ENCODE data around the gene ERCC2. TPM values are rescaled to one million over a fixed set of nuclear protein-coding genes. Genes with fewer than 3 reads are reported as not detected.

ERCC2 gene
- polyA plus RNA-seq, 1 donor (not counting 4 experiments of a cell fraction or from before 2014, with no cell fraction given): 27.6 TPM

DNA sequence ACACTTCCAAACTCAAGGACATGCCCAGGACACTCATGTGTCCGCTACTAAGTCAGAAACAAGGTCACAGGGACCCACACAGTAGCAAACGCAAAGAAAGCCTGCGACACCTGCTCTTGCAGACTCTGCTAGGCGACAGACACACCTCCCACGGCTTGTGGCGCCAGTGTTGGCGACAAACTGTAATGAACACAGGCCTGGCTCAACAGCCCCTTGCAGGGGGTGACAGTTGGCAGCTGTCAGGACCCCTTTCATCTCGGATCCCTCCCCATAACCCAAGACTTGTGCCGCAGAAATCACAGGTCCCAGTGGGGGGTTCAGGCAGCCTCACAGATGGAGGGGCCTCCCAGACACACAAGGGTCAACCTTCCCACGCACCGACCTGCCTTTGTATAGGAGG lies 48.1 kb downstream of the ERCC2 start:
- Histone ChIP-seq H2AFZ (ENCODE audit: control insufficient read depth, low read length) (no peak overlapping the region), H3K9me1 (ENCODE audit: control insufficient read depth, extremely low read depth, insufficient read depth, low read length) (no peaks in the 10 kb centered on the region), H3K27ac (ENCODE audit: control insufficient read depth, insufficient read depth, low read length) (no peak overlapping the region), H3K4me2 (ENCODE audit: control insufficient read depth, extremely low read depth, insufficient read depth, low read depth, low read length) (no peak overlapping the region), H3K79me2 (ENCODE audit: control insufficient read depth, insufficient read depth, low read length) (no peaks in the 10 kb centered on the region), H3K4me3 (ENCODE audit: control insufficient read depth in 2 of 3, extremely low read depth in 1 of 3, insufficient read depth in 2 of 3, low read depth in 1 of 3, low read length in 3 of 3) (no peak overlapping the region), H3K9me3 (ENCODE audit: control insufficient read depth, low read depth, low read length) (no peaks in the 10 kb centered on the region), H4K20me1 (ENCODE audit: control insufficient read depth, extremely low read depth, insufficient read depth, low read length) (no peaks in the 10 kb centered on the region), H3K36me3 (ENCODE audit: control insufficient read depth in 2 of 2, extremely low read depth in 1 of 2, insufficient read depth in 2 of 2, low read length in 2 of 2) (no peaks in the 10 kb centered on the region), H3K27me3 (ENCODE audit: control insufficient read depth, extremely low read depth, insufficient read depth, low read length) (peaks cover 10% of the 10 kb centered on the region), H3K9ac (ENCODE audit: control insufficient read depth, extremely low read depth, insufficient read depth, low read length) (no peak overlapping the region), H3K4me1 (ENCODE audit: control insufficient read depth, extremely low read depth, insufficient read depth, low read length) (no peaks in the 10 kb centered on the region)
- FAIRE-seq (no peak), DNase-seq (ENCODE audit: low read depth, low spot score) (no peak)
- no peak for TF ChIP-seq EZH2 (IDR thresholded peaks at IDR 0.05; ENCODE audit: low read length)
- TF ChIP-seq, protein P1, sequence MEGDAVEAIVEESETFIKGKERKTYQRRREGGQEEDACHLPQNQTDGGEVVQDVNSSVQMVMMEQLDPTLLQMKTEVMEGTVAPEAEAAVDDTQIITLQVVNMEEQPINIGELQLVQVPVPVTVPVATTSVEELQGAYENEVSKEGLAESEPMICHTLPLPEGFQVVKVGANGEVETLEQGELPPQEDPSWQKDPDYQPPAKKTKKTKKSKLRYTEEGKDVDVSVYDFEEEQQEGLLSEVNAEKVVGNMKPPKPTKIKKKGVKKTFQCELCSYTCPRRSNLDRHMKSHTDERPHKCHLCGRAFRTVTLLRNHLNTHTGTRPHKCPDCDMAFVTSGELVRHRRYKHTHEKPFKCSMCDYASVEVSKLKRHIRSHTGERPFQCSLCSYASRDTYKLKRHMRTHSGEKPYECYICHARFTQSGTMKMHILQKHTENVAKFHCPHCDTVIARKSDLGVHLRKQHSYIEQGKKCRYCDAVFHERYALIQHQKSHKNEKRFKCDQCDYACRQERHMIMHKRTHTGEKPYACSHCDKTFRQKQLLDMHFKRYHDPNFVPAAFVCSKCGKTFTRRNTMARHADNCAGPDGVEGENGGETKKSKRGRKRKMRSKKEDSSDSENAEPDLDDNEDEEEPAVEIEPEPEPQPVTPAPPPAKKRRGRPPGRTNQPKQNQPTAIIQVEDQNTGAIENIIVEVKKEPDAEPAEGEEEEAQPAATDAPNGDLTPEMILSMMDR (optimal IDR thresholded peaks at IDR 0.05 in 1 of 3, IDR thresholded peaks at IDR 0.05 in 1 of 3, conservative IDR thresholded peaks at IDR 0.05 in 1 of 3; ENCODE audit: extremely low read depth in 1 of 3, insufficient read depth in 2 of 3, low read length in 3 of 3): no peak
- dilution Hi-C loops (cut with MboI; ENCODE audit: extremely low pct_ligation_motif_present, low sequenced_read_pairs): no loop called here

DNA sequence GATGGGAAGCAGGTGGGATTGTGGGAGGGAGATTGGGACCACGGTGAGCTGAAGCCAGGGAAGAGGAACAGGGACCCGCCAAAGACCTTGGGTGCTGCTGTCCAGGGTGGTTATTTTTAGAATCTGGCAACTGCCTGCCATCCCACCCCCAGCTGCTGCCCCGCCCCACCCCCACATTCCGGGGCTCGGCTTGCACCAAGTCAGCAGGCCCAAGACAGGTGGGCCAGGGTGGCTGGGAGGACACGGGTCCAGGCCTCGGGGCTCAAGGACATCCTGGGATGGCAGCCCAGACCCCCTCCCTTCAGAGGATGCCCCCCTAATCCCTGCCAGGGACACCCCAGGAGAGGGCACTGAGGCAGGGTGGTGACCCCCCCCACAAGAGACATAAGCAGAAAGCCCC lies 48.5 kb downstream of the ERCC2 start:
- Histone ChIP-seq H3K79me2 (ENCODE audit: control insufficient read depth, insufficient read depth, low read length) (no peaks in the 10 kb centered on the region), H3K27ac (ENCODE audit: control insufficient read depth, insufficient read depth, low read length) (no peak overlapping the region), H3K27me3 (ENCODE audit: control insufficient read depth, extremely low read depth, insufficient read depth, low read length) (peaks cover 10% of the 10 kb centered on the region), H3K9ac (ENCODE audit: control insufficient read depth, extremely low read depth, insufficient read depth, low read length) (no peak overlapping the region), H4K20me1 (ENCODE audit: control insufficient read depth, extremely low read depth, insufficient read depth, low read length) (no peaks in the 10 kb centered on the region), H2AFZ (ENCODE audit: control insufficient read depth, low read length) (no peak overlapping the region), H3K4me3 (ENCODE audit: control insufficient read depth in 2 of 3, extremely low read depth in 1 of 3, insufficient read depth in 2 of 3, low read depth in 1 of 3, low read length in 3 of 3) (no peak overlapping the region), H3K4me1 (ENCODE audit: control insufficient read depth, extremely low read depth, insufficient read depth, low read length) (no peaks in the 10 kb centered on the region), H3K9me1 (ENCODE audit: control insufficient read depth, extremely low read depth, insufficient read depth, low read length) (no peaks in the 10 kb centered on the region), H3K9me3 (ENCODE audit: control insufficient read depth, low read depth, low read length) (no peaks in the 10 kb centered on the region), H3K36me3 (ENCODE audit: control insufficient read depth in 2 of 2, extremely low read depth in 1 of 2, insufficient read depth in 2 of 2, low read length in 2 of 2) (no peaks in the 10 kb centered on the region), H3K4me2 (ENCODE audit: control insufficient read depth, extremely low read depth, insufficient read depth, low read depth, low read length) (no peak overlapping the region)
- dilution Hi-C loops (cut with MboI; ENCODE audit: extremely low pct_ligation_motif_present, low sequenced_read_pairs): no loop called here
- no peak for DNase-seq (ENCODE audit: low read depth, low spot score)
- TF ChIP-seq, protein P1 (optimal IDR thresholded peaks at IDR 0.05 in 1 of 3, IDR thresholded peaks at IDR 0.05 in 1 of 3, conservative IDR thresholded peaks at IDR 0.05 in 1 of 3; ENCODE audit: extremely low read depth in 1 of 3, insufficient read depth in 2 of 3, low read length in 3 of 3): no peak
- no peak for TF ChIP-seq EZH2 (IDR thresholded peaks at IDR 0.05; ENCODE audit: low read length)
- FAIRE-seq: no peak

Data from keratinocyte (primary cell).